Stomach (tissue), 9 donors: ENCODE data around the gene GIMAP8. TPM values are rescaled to one million over a fixed set of nuclear protein-coding genes. Genes with fewer than 3 reads are reported as not detected.
"Not testable (repeated sequence)": the region's sequence is repeated elsewhere in the genome, so short reads cannot be mapped to it uniquely, and the experiment has no call there.

ENCODE experiments used
- DNase-seq, 2 donors: peaks; one replicate each; pipeline versions ENCODE4 v3.0.0 to v3.0.0-alpha.2; 2013 to 2019
- H3K27ac ChIP-seq, 5 donors: fragments of 200-600 bp in 4 of 5; sonication (generic) in 4 of 5; one replicate each; pipeline ENCODE4 v1.5.1; 2013 to 2019; ENCODE audit warnings: mild to moderate bottlenecking in 1 of 5, moderate library complexity in 1 of 5
- H3K27me3 ChIP-seq, 3 donors: fragments of 200-600 bp; sonication (generic); one replicate each; pipeline ENCODE4 v1.5.1; 2017 to 2019; ENCODE audit warnings: mixed run types in 1 of 3
- H3K36me3 ChIP-seq, 4 donors: fragments of 200-600 bp; sonication (generic); 1 replicate in 3 of 4; 2 replicates in 1 of 4; pipeline ENCODE4 v1.5.1; 2016 to 2019
- H3K4me1 ChIP-seq, 4 donors: fragments of 200-600 bp; sonication (generic); one replicate each; pipeline ENCODE4 v1.5.1; 2016 to 2019
- H3K4me3 ChIP-seq, 4 donors: fragments of 200-600 bp; sonication (generic) in 3 of 4; one replicate each; pipeline ENCODE4 v1.5.1; 2016 to 2019; ENCODE audit warnings: mild to moderate bottlenecking in 1 of 4
- H3K9me3 ChIP-seq, 4 donors: fragments of 200-600 bp; sonication (generic); one replicate each; pipeline ENCODE4 v1.5.1; 2016 to 2019
- CTCF ChIP-seq, 7 experiments: fragments of 450-650 bp in 4 of 7; fragments of 200-600 bp in 3 of 7; sonication (generic) in 3 of 7; IDR thresholded peaks; one replicate each; pipeline ENCODE4 v1.5.1; 2016 to 2019; ENCODE audit warnings: antibody characterized with exemption in 7 of 7, control low read depth in 2 of 7, mild to moderate bottlenecking in 1 of 7
- EP300 ChIP-seq: sonication (generic); formaldehyde crosslinking; IDR thresholded peaks from one replicate; pipeline ENCODE4 v1.6.1; 2017; ENCODE audit warnings: antibody characterized with exemption
- POLR2A ChIP-seq, 4 donors: fragments of 450-650 bp; IDR thresholded peaks; one replicate each; pipeline ENCODE4 v1.6.1; 2016; ENCODE audit warnings: antibody characterized with exemption in 4 of 4, control low read depth in 2 of 4, mild to moderate bottlenecking in 1 of 4, moderate library complexity in 1 of 4
- POLR2AphosphoS5 ChIP-seq, 3 donors: sonication (generic); formaldehyde crosslinking; IDR thresholded peaks; one replicate each; pipeline ENCODE4 v1.6.1; 2016; ENCODE audit warnings: antibody characterized with exemption in 3 of 3
- WGBS, 5 donors: extraction: QIAGEN DNeasy Blood & Tissue Kit in 3 of 5; methylation state at CpG; one replicate each; pipeline versions ENCODE4 v1.1.5 to v1.1.7; 2013 to 2018; 5-methylcytosine and 5-hydroxymethylcytosine counted together
- intact Hi-C: fragments of 100-400 bp; cut with DNase I; formaldehyde crosslinking; loops from one replicate; pipeline ENCODE4 v1.15.1; 2023; ENCODE audit warnings: low total_unique reads
- polyA plus RNA-seq, 3 donors: library from polyadenylated mRNA; stranded (reverse); fragments of 200-250 nt; gene quantifications; one replicate each; pipeline ENCODE4 v1.2.3, GENCODE V29; 2013
- total RNA-seq, 5 donors: library from RNA; depleted of rRNA; stranded (reverse); fragments of >200 nt; gene quantifications; one replicate each; pipeline versions ENCODE4 v1.1.0 to v1.2.3, GENCODE V29; 2014 to 2016
- donor health status: healthy with polysubstance abuse.
- donor health status: Bipolar disorder and iron deficiency.
- donor health status: healthy.

The GIMAP8 gene
- total and polyA plus RNA-seq, 8 donors, result under 0.01 to 8.3 (median 2.9) TPM

- no peaks in the 10 kb centered on the region for H3K4me1 ChIP-seq
- TF ChIP-seq EP300 (no peak), POLR2AphosphoS5 (IDR thresholded peaks at IDR 0.05) (peak in 1 of 3 donors; percentile 18)
- intact Hi-C loops, result no loop called here
- peak within 1 kb of the TSS; percentile 16 to 71 (median 62) for H3K27ac ChIP-seq
- H3K36me3 ChIP-seq, result no peaks in the 10 kb centered on the region
- WGBS, 5 donors, result 18 to 38% (median 28%) methylated on average over 3 of the region's 3 CpGs
- H3K27me3 ChIP-seq, result no peaks in the 10 kb centered on the region
- H3K9me3 ChIP-seq, result no peaks in the 10 kb centered on the region
- DNase-seq, result peak in 1 of 2 donors; percentile 52
- peak within 1 kb of the TSS; percentile 22 to 43 (median 38) for H3K4me3 ChIP-seq
Observed at GRCh38 chr7:150514748-150515222, 64.4 kb downstream of the GIMAP8 start, which contains the start of gene GIMAP7. Gene GIMAP7, plus strand, starts transcription at chr7:150514872. Its CDS starts 5,103 bp downstream, at chr7:150519975.

GRCh38 chr7:150515248-150516147, 65.1 kb downstream of the GIMAP8 start:
- TF ChIP-seq POLR2AphosphoS5 (IDR thresholded peaks at IDR 0.05), result no peak
- TF ChIP-seq EP300, result no peak
- TF ChIP-seq POLR2A (IDR thresholded peaks at IDR 0.05), result no peak
- no peak for TF ChIP-seq CTCF (IDR thresholded peaks at IDR 0.05)
- Histone ChIP-seq H3K36me3 (peaks cover 0 to 4% (median 0%) of the 10 kb centered on the region in 4 donors), H3K27ac (peak overlapping the region in 4 of 5 donors; percentile 61 to 71 (median 64)), H3K4me1 (no peaks in the 10 kb centered on the region), H3K4me3 (peak overlapping the region; percentile 22 to 43 (median 38)), H3K9me3 (no peaks in the 10 kb centered on the region), H3K27me3 (no peaks in the 10 kb centered on the region)
- intact Hi-C loops, result no loop called here
- WGBS, 5 donors, result 59 to 76% (median 66%) methylated on average over 11 of the region's 11 CpGs
- no peak for DNase-seq

GRCh38 chr7:150516956-150517745, 66.7 kb downstream of the GIMAP8 start:
- Histone ChIP-seq H3K4me1 (no peaks in the 10 kb centered on the region), H3K36me3 (peaks cover 0 to 4% (median 0%) of the 10 kb centered on the region in 4 donors), H3K9me3 (no peaks in the 10 kb centered on the region), H3K4me3 (peak overlapping the region in 3 of 4 donors; percentile 34 to 43 (median 42)), H3K27me3 (no peaks in the 10 kb centered on the region), H3K27ac (peak overlapping the region in 4 of 5 donors; percentile 12 to 71 (median 52))
- DNase-seq, result no peak
- intact Hi-C loops, result no loop called here
- TF ChIP-seq CTCF (IDR thresholded peaks at IDR 0.05) (no peak), POLR2AphosphoS5 (IDR thresholded peaks at IDR 0.05) (no peak), POLR2A (IDR thresholded peaks at IDR 0.05) (no peak), EP300 (no peak)
- 67 to 82% (median 78%) methylated on average over 1 of the region's 1 CpG for WGBS, 5 donors

GRCh38 chr7:150519310-150519709, 68.9 kb downstream of the GIMAP8 start:
- H3K9me3 ChIP-seq, result no peaks in the 10 kb centered on the region
- H3K27ac ChIP-seq, result peak overlapping the region in 3 of 5 donors; percentile 21 to 71 (median 26)
- DNase-seq, result no peak
- peaks cover 0 to 4% (median 0%) of the 10 kb centered on the region in 4 donors for H3K36me3 ChIP-seq
- no peaks in the 10 kb centered on the region for H3K4me1 ChIP-seq
- H3K27me3 ChIP-seq, result no peaks in the 10 kb centered on the region
- no peak for TF ChIP-seq POLR2A (IDR thresholded peaks at IDR 0.05)
- WGBS, 5 donors, result 45 to 79% (median 63%) methylated on average over 2 of the region's 2 CpGs
- intact Hi-C loops, result no loop called here
- H3K4me3 ChIP-seq, result peak overlapping the region; percentile 0 to 42 (median 25)

GRCh38 chr7:150520145-150520544, 69.7 kb downstream of the GIMAP8 start:
- no peak for TF ChIP-seq EP300
- TF ChIP-seq POLR2A (IDR thresholded peaks at IDR 0.05), result no peak
- no peak for TF ChIP-seq POLR2AphosphoS5 (IDR thresholded peaks at IDR 0.05)
- no peak for TF ChIP-seq CTCF (IDR thresholded peaks at IDR 0.05)
- 57 to 88% (median 80%) methylated on average over 8 of the region's 8 CpGs for WGBS, 5 donors
- intact Hi-C loops, result no loop called here

GRCh38 chr7:150522931-150523330, 72.5 kb downstream of the GIMAP8 start:
- H3K27ac ChIP-seq, H3K9me3 ChIP-seq, DNase-seq, H3K27me3 ChIP-seq, H3K4me1 ChIP-seq, H3K4me3 ChIP-seq, H3K36me3 ChIP-seq, intact Hi-C loops: not testable (repeated sequence)
- WGBS, 5 donors, result 57 to 71% (median 65%) methylated on average over 6 of the region's 6 CpGs

More at GRCh38 chr7:150520145-150520544, 69.7 kb downstream of the GIMAP8 start:
- Histone ChIP-seq H3K36me3 (peaks cover 0 to 4% (median 0%) of the 10 kb centered on the region in 4 donors), H3K9me3 (no peaks in the 10 kb centered on the region), H3K27me3 (no peaks in the 10 kb centered on the region), H3K4me1 (no peaks in the 10 kb centered on the region), H3K27ac (peak overlapping the region in 3 of 5 donors; percentile 21 to 71 (median 26)), H3K4me3 (peak overlapping the region; percentile 14 to 42 (median 30))
- no peak for DNase-seq
